ENCODE data around the gene NRG2.

NRG2 gene

GRCh38 chr5:139975942-139976341, 67.2 kb downstream of the NRG2 start:
- no peak for TF ChIP-seq CTCF (conservative IDR thresholded peaks at IDR 0.05; ENCODE audit: low read depth, low read length)
- H3K4me3 ChIP-seq (ENCODE audit: low read length): no peak overlapping the region
- no peak for DNase-seq (ENCODE audit: low read depth)

- H3K4me3 ChIP-seq (ENCODE audit: low read length): no peak overlapping the region
- TF ChIP-seq CTCF (conservative IDR thresholded peaks at IDR 0.05; ENCODE audit: low read depth, low read length): no peak
- DNase-seq (ENCODE audit: low read depth): no peak
Observed at GRCh38 chr5:139975306-139975705, 67.8 kb downstream of the NRG2 start.

GRCh38 chr5:139974661-139975060, 68.4 kb downstream of the NRG2 start:
- TF ChIP-seq CTCF (conservative IDR thresholded peaks at IDR 0.05; ENCODE audit: low read depth, low read length): no peak
- no peak overlapping the region for H3K4me3 ChIP-seq (ENCODE audit: low read length)
- no peak for DNase-seq (ENCODE audit: low read depth)

GRCh38 chr5:139971202-139971725, 71.8 kb downstream of the NRG2 start:
- H3K4me3 ChIP-seq (ENCODE audit: low read length): no peak overlapping the region
- DNase-seq (ENCODE audit: low read depth): no peak
- no peak for TF ChIP-seq CTCF (conservative IDR thresholded peaks at IDR 0.05; ENCODE audit: low read depth, low read length)

GRCh38 chr5:139969318-139969717, 73.8 kb downstream of the NRG2 start:
- TF ChIP-seq CTCF (conservative IDR thresholded peaks at IDR 0.05; ENCODE audit: low read depth, low read length): no peak
- no peak overlapping the region for H3K4me3 ChIP-seq (ENCODE audit: low read length)
- DNase-seq (ENCODE audit: low read depth): no peak

- DNase-seq (ENCODE audit: low read depth): peak; percentile 27
- peak; percentile 100 for TF ChIP-seq CTCF (conservative IDR thresholded peaks at IDR 0.05; ENCODE audit: low read depth, low read length)
- no peak overlapping the region for H3K4me3 ChIP-seq (ENCODE audit: low read length)
Observed at GRCh38 chr5:139968547-139969261, 74.4 kb downstream of the NRG2 start.

GRCh38 chr5:139967353-139967752, 75.7 kb downstream of the NRG2 start:
- no peak for TF ChIP-seq CTCF (conservative IDR thresholded peaks at IDR 0.05; ENCODE audit: low read depth, low read length)
- H3K4me3 ChIP-seq (ENCODE audit: low read length): no peak overlapping the region
- DNase-seq (ENCODE audit: low read depth): no peak
